GM20000 (cell line): ENCODE results near the gene MYO16.

Source experiments
- DNase-seq: peaks from one replicate; pipeline ENCODE4 v3.0.0; 2012; ENCODE audit warnings: low spot score
- TF ChIP-seq, protein P1 (sequence below): IDR thresholded peaks from 2 replicates; pipeline ENCODE4 v1.5.1; 2012; ENCODE audit warnings: mild to moderate bottlenecking, control low read depth; ENCODE audit errors: extremely low read depth, missing control alignments

The MYO16 gene

DNA sequence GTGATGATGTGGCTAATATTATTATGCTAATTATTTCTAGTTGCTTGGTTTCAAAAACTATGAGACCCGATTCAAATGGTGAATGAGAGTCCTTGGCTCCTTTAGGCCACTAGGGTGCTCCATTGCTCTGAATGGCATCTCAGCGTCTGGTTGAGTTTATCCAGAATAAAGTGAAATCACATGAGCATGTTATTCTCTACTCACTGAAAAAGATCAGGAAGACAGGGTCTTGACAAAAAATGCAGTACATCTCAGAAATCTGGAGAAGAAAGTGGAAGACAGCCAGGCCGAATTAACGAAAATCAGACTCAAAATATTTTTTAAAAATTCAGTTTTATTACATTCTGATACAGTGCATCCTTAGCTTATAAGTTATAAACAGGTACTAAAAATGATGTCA lies 516.2 kb downstream of the MYO16 start:
- TF ChIP-seq, protein P1, sequence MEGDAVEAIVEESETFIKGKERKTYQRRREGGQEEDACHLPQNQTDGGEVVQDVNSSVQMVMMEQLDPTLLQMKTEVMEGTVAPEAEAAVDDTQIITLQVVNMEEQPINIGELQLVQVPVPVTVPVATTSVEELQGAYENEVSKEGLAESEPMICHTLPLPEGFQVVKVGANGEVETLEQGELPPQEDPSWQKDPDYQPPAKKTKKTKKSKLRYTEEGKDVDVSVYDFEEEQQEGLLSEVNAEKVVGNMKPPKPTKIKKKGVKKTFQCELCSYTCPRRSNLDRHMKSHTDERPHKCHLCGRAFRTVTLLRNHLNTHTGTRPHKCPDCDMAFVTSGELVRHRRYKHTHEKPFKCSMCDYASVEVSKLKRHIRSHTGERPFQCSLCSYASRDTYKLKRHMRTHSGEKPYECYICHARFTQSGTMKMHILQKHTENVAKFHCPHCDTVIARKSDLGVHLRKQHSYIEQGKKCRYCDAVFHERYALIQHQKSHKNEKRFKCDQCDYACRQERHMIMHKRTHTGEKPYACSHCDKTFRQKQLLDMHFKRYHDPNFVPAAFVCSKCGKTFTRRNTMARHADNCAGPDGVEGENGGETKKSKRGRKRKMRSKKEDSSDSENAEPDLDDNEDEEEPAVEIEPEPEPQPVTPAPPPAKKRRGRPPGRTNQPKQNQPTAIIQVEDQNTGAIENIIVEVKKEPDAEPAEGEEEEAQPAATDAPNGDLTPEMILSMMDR = peak; percentile 22
- DNase-seq = peak; percentile 74

DNA sequence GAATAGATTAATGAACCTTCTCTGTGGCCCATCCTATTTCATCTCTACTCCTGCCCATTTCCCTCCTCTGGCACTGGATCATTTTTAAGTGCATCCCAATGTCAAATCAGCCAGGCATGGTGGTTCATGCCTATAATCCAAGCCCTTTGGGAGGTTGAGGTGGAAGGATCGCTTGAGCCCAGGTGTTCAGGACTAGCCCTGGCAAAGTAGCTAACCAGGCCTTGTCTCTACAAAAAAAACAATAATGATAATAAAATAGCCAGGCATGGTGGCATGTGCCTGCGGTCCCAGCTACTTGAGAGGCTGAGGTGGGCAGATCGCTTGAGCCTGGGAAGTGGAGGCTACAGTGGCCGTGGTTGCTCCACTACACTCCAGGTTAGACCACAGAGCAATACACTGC lies 517.0 kb downstream of the MYO16 start:
- TF ChIP-seq, protein P1 = no peak
- DNase-seq = no peak

DNA sequence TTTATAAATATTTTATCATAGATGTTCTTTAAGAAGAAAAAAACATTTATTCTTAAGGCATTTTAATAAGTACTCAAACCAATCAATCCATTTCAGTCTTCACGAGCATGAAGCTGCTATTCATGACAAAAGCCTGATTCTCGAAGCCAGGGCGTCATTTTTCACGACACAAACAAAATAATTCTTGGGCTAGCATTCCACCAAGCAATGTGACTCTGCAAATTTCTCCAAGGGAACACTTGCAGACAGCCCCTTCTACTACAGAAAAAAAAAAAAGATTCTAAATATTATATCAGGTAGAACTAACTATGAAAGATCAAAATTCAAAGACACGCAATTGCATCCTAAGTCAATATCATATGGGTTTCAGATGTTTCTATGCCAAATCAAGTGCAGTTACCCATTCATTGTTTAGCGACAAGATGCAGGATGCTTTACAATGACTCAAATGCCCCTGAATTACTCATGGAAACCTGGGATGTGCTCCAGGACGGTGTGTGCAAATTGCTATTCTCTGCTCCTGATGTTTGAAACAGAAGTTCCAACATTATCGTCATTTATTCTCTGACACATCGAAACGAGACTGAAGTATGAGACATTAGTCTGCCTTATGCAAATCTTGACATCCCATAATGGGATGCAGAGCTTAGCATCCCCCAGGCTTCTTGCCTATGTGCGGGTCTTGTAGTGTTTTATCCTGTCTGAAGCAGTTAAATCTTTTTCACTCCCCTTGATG lies 517.7 kb downstream of the MYO16 start:
- TF ChIP-seq, protein P1 = no peak
- DNase-seq = no peak

DNA sequence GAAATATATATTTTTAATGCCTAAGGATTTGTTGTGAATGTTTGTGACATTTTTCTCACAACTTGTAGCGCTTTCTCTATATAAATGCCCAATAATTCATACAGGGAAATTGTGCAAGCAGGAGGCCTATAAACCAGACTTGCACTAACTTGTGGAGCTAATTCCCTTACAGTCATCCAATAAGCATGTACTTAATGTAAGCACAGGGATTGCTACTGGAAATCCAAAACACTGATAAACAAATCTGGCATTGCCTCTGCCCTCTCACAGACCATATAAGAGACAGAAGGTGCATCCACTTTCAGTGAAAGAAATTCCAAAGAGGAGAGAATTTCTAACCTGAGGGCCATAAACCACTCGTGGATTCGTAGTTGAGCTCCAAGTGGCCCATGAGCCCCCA lies 518.8 kb downstream of the MYO16 start:
- no peak for DNase-seq
- TF ChIP-seq, protein P1 = no peak

DNA sequence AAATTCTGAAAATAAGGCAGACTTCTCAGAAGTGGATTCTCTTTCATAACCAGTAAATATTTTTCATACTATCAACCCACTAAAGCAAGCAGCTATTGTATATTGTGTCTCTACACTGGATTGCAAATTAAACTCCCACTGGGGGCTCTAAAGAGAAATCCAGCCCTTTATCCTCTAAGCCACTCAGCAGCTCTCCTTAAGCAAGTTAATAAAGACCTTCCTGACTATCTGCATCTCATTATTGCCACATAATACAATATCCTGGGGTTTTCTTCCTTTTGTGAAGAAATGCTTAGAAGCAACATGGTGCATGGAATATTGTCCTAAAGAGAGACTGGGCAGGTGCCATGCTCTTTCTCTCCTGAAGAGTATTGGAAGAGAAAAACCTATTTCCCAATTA lies 521.3 kb downstream of the MYO16 start:
- TF ChIP-seq, protein P1 = no peak
- DNase-seq = no peak

DNA sequence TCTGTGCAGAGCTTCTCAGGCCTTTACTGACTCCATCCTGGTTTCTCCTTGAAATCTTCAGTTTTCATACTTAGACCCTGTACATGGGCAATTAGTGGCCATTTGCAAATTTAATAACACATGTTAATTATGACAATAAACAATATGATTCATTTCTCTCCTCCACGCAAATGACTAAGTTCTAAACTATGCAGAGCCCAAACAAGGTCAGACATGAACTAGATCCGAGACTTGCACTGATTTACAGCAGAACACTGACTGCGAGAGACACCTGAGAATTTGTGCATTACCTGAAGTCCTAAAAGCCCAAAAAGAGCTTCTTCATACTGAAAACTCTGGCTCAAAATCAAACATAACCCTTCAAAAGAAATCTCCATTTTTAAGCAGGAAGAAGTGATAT lies 521.8 kb downstream of the MYO16 start:
- DNase-seq = no peak
- TF ChIP-seq, protein P1 = no peak

DNA sequence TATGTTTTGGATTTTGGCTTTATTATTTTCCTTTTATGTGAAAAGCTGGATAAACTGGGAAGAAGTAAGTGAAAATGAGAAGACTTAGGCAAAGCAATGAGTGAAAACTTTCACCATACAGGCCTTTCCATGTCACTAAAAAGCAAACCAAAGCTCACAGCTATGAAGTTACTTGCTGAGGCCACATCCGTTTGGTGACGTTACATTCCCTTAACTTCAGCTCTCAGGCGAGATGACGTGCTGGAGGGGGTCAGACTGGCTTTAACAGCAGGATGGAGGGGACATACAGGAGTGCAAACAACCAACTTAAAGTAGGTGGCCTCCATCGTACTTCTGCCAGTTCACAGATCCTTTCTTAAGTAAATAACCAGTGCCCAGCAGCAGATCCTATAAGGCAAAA lies 522.3 kb downstream of the MYO16 start:
- DNase-seq = no peak
- TF ChIP-seq, protein P1 = no peak
